Thoracic aorta (tissue), 2 donors: ENCODE results near the gene SRRM4. TPM values are rescaled to one million over a fixed set of nuclear protein-coding genes. Genes with fewer than 3 reads are reported as not detected.

Experiments used
- ATAC-seq: fragments of 150-250 bp; one replicate; pipeline ENCODE4 v1.8.0; 2017; ENCODE audit warnings: low read depth; ENCODE audit not compliant: insufficient number of reproducible peaks, low FRiP score
- DNase-seq: peaks from one replicate; pipeline ENCODE4 v3.0.0-alpha.2; 2020; ENCODE audit warnings: low spot score
- H3K27ac ChIP-seq, 2 donors: fragments of 200-600 bp; sonication (generic); 1 replicate in 1 of 2; 2 replicates in 1 of 2; pipeline ENCODE4 v1.5.1; 2016; ENCODE audit warnings: mild to moderate bottlenecking in 2 of 2, moderate library complexity in 2 of 2
- H3K27me3 ChIP-seq: fragments of 200-600 bp; sonication (generic); replicated peaks from 2 replicates; pipeline ENCODE4 v1.6.0; 2016; ENCODE audit warnings: mild to moderate bottlenecking; ENCODE audit not compliant: insufficient read depth
- H3K36me3 ChIP-seq: fragments of 200-600 bp; sonication (generic); one replicate; pipeline ENCODE4 v1.5.1; 2016
- H3K4me1 ChIP-seq, 2 donors: fragments of 200-600 bp; sonication (generic); 1 replicate in 1 of 2; 2 replicates in 1 of 2; pipeline versions ENCODE4 v1.5.1 to v1.6.0; 2016; ENCODE audit warnings: low read depth in 2 of 2, mild to moderate bottlenecking in 1 of 2; ENCODE audit not compliant: control insufficient read depth in 1 of 2
- H3K4me3 ChIP-seq: fragments of 200-600 bp; sonication (generic); 2 replicates; pipeline ENCODE4 v1.5.1; 2016; ENCODE audit warnings: mild to moderate bottlenecking
- H3K9me3 ChIP-seq: fragments of 200-600 bp; sonication (generic); 2 replicates; pipeline ENCODE4 v1.5.1; 2016
- total RNA-seq, 2 donors: library from RNA; depleted of rRNA; stranded (reverse); fragments of >200 nt; gene quantifications; one replicate each; pipeline versions ENCODE4 v1.1.0 to v1.2.3, GENCODE V29; 2016
- TF ChIP-seq, protein P1 (sequence below): fragments of 200-600 bp; sonication (generic); IDR thresholded peaks from one replicate; pipeline ENCODE4 v1.5.1; 2019; ENCODE audit warnings: antibody characterized with exemption

Gene SRRM4
- total RNA-seq, 2 donors from 2014 or later = 0.21 TPM; not detected in 1

DNA sequence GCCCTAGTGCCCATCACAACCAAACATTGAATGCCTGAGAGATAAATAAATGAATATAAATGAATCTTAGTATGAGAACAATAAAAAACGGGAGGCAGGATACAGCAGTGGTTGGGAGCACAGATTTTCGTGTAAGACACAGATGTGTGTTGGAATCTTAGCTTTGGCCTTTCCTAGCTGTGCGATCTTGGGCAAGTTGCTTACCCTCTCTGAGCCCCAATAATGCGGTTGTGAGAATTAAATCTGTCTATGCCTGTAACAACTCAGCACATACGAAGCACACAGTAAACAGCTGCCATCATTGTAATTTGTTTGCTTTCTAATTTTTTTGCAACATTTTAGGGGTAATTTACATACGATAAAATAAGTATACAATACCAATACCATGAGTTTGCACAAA lies 89.8 kb downstream of the SRRM4 start:
- H3K9me3 ChIP-seq = no peaks in the 10 kb centered on the region
- DNase-seq (no peak), ATAC-seq (no peak)
- H3K27me3 ChIP-seq = no peaks in the 10 kb centered on the region
- no peaks in the 10 kb centered on the region for H3K4me1 ChIP-seq
- no peak overlapping the region for H3K4me3 ChIP-seq
- no peaks in the 10 kb centered on the region for H3K36me3 ChIP-seq
- no peak overlapping the region for H3K27ac ChIP-seq
- TF ChIP-seq, protein P1, sequence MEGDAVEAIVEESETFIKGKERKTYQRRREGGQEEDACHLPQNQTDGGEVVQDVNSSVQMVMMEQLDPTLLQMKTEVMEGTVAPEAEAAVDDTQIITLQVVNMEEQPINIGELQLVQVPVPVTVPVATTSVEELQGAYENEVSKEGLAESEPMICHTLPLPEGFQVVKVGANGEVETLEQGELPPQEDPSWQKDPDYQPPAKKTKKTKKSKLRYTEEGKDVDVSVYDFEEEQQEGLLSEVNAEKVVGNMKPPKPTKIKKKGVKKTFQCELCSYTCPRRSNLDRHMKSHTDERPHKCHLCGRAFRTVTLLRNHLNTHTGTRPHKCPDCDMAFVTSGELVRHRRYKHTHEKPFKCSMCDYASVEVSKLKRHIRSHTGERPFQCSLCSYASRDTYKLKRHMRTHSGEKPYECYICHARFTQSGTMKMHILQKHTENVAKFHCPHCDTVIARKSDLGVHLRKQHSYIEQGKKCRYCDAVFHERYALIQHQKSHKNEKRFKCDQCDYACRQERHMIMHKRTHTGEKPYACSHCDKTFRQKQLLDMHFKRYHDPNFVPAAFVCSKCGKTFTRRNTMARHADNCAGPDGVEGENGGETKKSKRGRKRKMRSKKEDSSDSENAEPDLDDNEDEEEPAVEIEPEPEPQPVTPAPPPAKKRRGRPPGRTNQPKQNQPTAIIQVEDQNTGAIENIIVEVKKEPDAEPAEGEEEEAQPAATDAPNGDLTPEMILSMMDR = no peak

- DNase-seq (no peak), ATAC-seq (no peak)
- TF ChIP-seq, protein P1 = no peak
- H3K4me3 ChIP-seq = no peak overlapping the region
- no peak overlapping the region for H3K27ac ChIP-seq
- H3K9me3 ChIP-seq = no peaks in the 10 kb centered on the region
- no peaks in the 10 kb centered on the region for H3K27me3 ChIP-seq
- H3K36me3 ChIP-seq = no peaks in the 10 kb centered on the region
- H3K4me1 ChIP-seq = no peaks in the 10 kb centered on the region
Observed at GRCh38 chr12:119071638-119072231, 90.4 kb downstream of the SRRM4 start.

DNA sequence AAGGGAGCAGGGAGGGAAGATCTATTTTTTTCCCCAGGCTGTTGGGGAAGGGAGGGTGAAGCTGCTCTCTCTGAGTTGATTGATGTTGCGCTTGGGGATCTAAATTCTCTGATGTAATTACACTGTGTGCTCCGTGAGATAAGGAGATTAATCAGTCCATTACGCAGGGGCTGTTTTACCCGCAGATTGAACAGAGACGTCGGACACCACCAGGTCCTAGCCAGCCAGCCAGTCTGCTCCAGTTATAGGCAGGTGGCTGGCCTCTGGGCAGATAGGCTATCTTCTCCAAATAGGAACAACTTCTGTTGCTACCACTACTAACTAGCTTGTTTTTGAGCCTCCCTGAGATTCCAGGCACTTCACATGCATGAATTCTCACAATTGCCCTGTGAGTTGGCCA lies 91.1 kb downstream of the SRRM4 start:
- Histone ChIP-seq H3K36me3 (no peaks in the 10 kb centered on the region), H3K9me3 (no peaks in the 10 kb centered on the region), H3K27ac (no peak overlapping the region), H3K4me1 (no peaks in the 10 kb centered on the region), H3K4me3 (no peak overlapping the region), H3K27me3 (no peaks in the 10 kb centered on the region)
- TF ChIP-seq, protein P1 = no peak
- no peak for DNase-seq
- ATAC-seq = no peak

- no peaks in the 10 kb centered on the region for H3K4me1 ChIP-seq
- H3K27me3 ChIP-seq = no peaks in the 10 kb centered on the region
Observed at GRCh38 chr12:119075222-119075787, 94.0 kb downstream of the SRRM4 start.

DNA sequence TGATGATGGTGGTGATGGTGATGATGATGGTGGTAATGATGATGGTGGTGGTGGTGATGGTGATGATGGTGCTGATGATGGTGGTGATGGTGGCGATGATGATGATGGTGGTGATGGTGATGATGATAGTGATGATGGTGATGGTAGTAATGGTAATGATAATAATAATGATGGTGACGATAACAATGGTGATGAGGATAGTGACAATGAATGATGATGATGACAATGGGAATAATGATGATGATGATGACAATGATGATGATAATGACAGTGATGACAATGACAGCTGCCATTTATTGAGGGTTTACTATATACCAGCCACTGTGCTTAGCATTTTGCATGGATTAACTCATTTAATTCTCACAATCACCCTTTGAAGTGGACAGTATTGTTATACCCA lies 94.6 kb downstream of the SRRM4 start:
- Histone ChIP-seq H3K27me3 (no peaks in the 10 kb centered on the region), H3K4me3 (no peak overlapping the region), H3K9me3 (no peaks in the 10 kb centered on the region), H3K4me1 (no peaks in the 10 kb centered on the region), H3K27ac (no peak overlapping the region), H3K36me3 (no peaks in the 10 kb centered on the region)
- TF ChIP-seq, protein P1 = no peak
- ATAC-seq = no peak
- DNase-seq = no peak

More at GRCh38 chr12:119075222-119075787, 94.0 kb downstream of the SRRM4 start:
- ATAC-seq = no peak
- Histone ChIP-seq H3K36me3 (no peaks in the 10 kb centered on the region), H3K9me3 (no peaks in the 10 kb centered on the region), H3K4me3 (no peak overlapping the region), H3K27ac (no peak overlapping the region)
- TF ChIP-seq, protein P1 = no peak
- DNase-seq = no peak
